ENCODE results near the gene RNF20.
"Not testable (repeated sequence)": the region's sequence is repeated elsewhere in the genome, so short reads cannot be mapped to it uniquely, and the experiment has no call there.

Gene RNF20

GRCh38 chr9:101536938-101537337 lies 3.3 kb downstream of the RNF20 start:
- peak; percentile 1 for DNase-seq (ENCODE audit: low spot score)

GRCh38 chr9:101540069-101540468 lies 6.4 kb downstream of the RNF20 start:
- no peak for DNase-seq (ENCODE audit: low spot score)

- no peak for DNase-seq (ENCODE audit: low spot score)
Measured at GRCh38 chr9:101543098-101543735, 9.6 kb downstream of the RNF20 start.

- not testable (repeated sequence) for DNase-seq (ENCODE audit: low spot score)
Measured at GRCh38 chr9:101549472-101550098, 15.9 kb downstream of the RNF20 start.

GRCh38 chr9:101561740-101562139 lies 28.1 kb downstream of the RNF20 start:
- no peak for DNase-seq (ENCODE audit: low spot score)

GRCh38 chr9:101562966-101563365 lies 29.3 kb downstream of the RNF20 start:
- no peak for DNase-seq (ENCODE audit: low spot score)

- no peak for DNase-seq (ENCODE audit: low spot score)
Measured at GRCh38 chr9:101564252-101564651, 30.6 kb downstream of the RNF20 start.

GRCh38 chr9:101566904-101567724 lies 33.5 kb downstream of the RNF20 start:
- DNase-seq (ENCODE audit: low spot score): peak; percentile 22

- no peak for DNase-seq (ENCODE audit: low spot score)
Measured at GRCh38 chr9:101567725-101568350, 34.2 kb downstream of the RNF20 start.

GRCh38 chr9:101569741-101570501 lies 36.3 kb downstream of the RNF20 start:
- no peak for DNase-seq (ENCODE audit: low spot score)

- no peak for DNase-seq (ENCODE audit: low spot score)
Measured at GRCh38 chr9:101571114-101571513, 37.5 kb downstream of the RNF20 start.

- DNase-seq (ENCODE audit: low spot score): no peak
Measured at GRCh38 chr9:101572316-101572715, 38.7 kb downstream of the RNF20 start.

GRCh38 chr9:101574731-101575333 lies 41.2 kb downstream of the RNF20 start:
- no peak for DNase-seq (ENCODE audit: low spot score)

GRCh38 chr9:101578378-101578777 lies 44.7 kb downstream of the RNF20 start:
- DNase-seq (ENCODE audit: low spot score): no peak

GRCh38 chr9:101579711-101580545 lies 46.3 kb downstream of the RNF20 start:
- DNase-seq (ENCODE audit: low spot score): no peak

GRCh38 chr9:101582553-101582952 lies 48.9 kb downstream of the RNF20 start:
- no peak for DNase-seq (ENCODE audit: low spot score)

GRCh38 chr9:101585740-101586139 lies 52.1 kb downstream of the RNF20 start:
- no peak for DNase-seq (ENCODE audit: low spot score)

- no peak for DNase-seq (ENCODE audit: low spot score)
Measured at GRCh38 chr9:101586651-101587050, 53.0 kb downstream of the RNF20 start.

- no peak for DNase-seq (ENCODE audit: low spot score)
Measured at GRCh38 chr9:101587332-101588043, 53.8 kb downstream of the RNF20 start.

- DNase-seq (ENCODE audit: low spot score): not testable (repeated sequence)
Measured at GRCh38 chr9:101590074-101590473, 56.4 kb downstream of the RNF20 start.

Measured in HuH-7 (cell line).